H9 (cell line): ENCODE results near the gene DHFR2. TPM values are rescaled to one million over a fixed set of nuclear protein-coding genes. Genes with fewer than 3 reads are reported as not detected.

Experiments
- DNase-seq: peaks from one replicate; pipeline ENCODE4 v3.0.0-alpha.2; 2017
- H2AFZ ChIP-seq: one replicate; pipeline ENCODE4 v1.6.1; 2013; ENCODE audit warnings: mild to moderate bottlenecking, low read length, control low read depth, moderate library complexity
- H2AK5ac ChIP-seq: 2 replicates; pipeline ENCODE4 v1.6.1; 2013; ENCODE audit warnings: low read length, control low read depth, mixed read lengths; ENCODE audit not compliant: insufficient read length
- H2BK120ac ChIP-seq: one replicate; pipeline ENCODE4 v1.6.1; 2013; ENCODE audit warnings: low read depth, mild to moderate bottlenecking, low read length, control low read depth, inconsistent platforms; ENCODE audit not compliant: poor library complexity, severe bottlenecking
- H2BK12ac ChIP-seq: 2 replicates; pipeline ENCODE4 v1.6.1; 2013; ENCODE audit warnings: low read length, control low read depth, mixed read lengths, low read depth; ENCODE audit not compliant: insufficient read length
- H2BK15ac ChIP-seq: 2 replicates; pipeline ENCODE4 v1.6.1; 2013; ENCODE audit warnings: low read depth, low read length, control low read depth
- H2BK20ac ChIP-seq: one replicate; pipeline ENCODE4 v1.6.1; 2013; ENCODE audit warnings: low read depth, mild to moderate bottlenecking, low read length, control low read depth, inconsistent platforms; ENCODE audit not compliant: poor library complexity, severe bottlenecking
- H2BK5ac ChIP-seq: 2 replicates; pipeline ENCODE4 v1.6.1; 2013; ENCODE audit warnings: low read length, control low read depth, mixed read lengths; ENCODE audit not compliant: insufficient read length
- H3K14ac ChIP-seq: 2 replicates; pipeline ENCODE4 v1.6.1; 2013; ENCODE audit warnings: low read length, control low read depth; ENCODE audit not compliant: insufficient read depth
- H3K18ac ChIP-seq: 2 replicates; pipeline ENCODE4 v1.6.1; 2013; ENCODE audit warnings: low read depth, mild to moderate bottlenecking, mixed read lengths, low read length, control low read depth; ENCODE audit not compliant: insufficient read length
- H3K23ac ChIP-seq: 2 replicates; pipeline ENCODE4 v1.6.1; 2013; ENCODE audit warnings: low read length, control low read depth, mixed read lengths, low read depth; ENCODE audit not compliant: insufficient read length
- H3K23me2 ChIP-seq: 2 replicates; pipeline ENCODE4 v1.6.1; 2013; ENCODE audit warnings: low read depth, mild to moderate bottlenecking, mixed read lengths, low read length, control low read depth; ENCODE audit not compliant: insufficient read length, poor library complexity, severe bottlenecking
- H3K27ac ChIP-seq: 2 replicates; pipeline ENCODE4 v1.5.1; 2013; ENCODE audit warnings: low read length, control low read depth, mixed read lengths, low read depth; ENCODE audit not compliant: insufficient read length
- H3K27me3 ChIP-seq: 2 replicates; pipeline ENCODE4 v1.6.1; 2013; ENCODE audit warnings: low read length, control low read depth, inconsistent platforms; ENCODE audit not compliant: insufficient read depth
- H3K4ac ChIP-seq: 2 replicates; pipeline ENCODE4 v1.6.1; 2013; ENCODE audit warnings: low read depth, mild to moderate bottlenecking, control low read depth, inconsistent platforms, low read length, moderate library complexity
- H3K4me1 ChIP-seq: 2 replicates; pipeline ENCODE4 v1.6.1; 2013; ENCODE audit warnings: low read length, control low read depth, inconsistent platforms; ENCODE audit not compliant: insufficient read depth
- H3K4me2 ChIP-seq: 2 replicates; pipeline ENCODE4 v1.6.1; 2013; ENCODE audit warnings: low read length, control low read depth, mixed read lengths; ENCODE audit not compliant: insufficient read length, insufficient read depth
- H3K56ac ChIP-seq: 2 replicates; pipeline ENCODE4 v1.6.1; 2013; ENCODE audit warnings: low read depth, mild to moderate bottlenecking, mixed read lengths, low read length, control low read depth; ENCODE audit not compliant: insufficient read length
- H3K79me1 ChIP-seq: 2 replicates; pipeline ENCODE4 v1.6.1; 2013; ENCODE audit warnings: low read depth, mild to moderate bottlenecking, moderate library complexity, low read length, control low read depth, inconsistent platforms; ENCODE audit not compliant: insufficient read depth, poor library complexity, severe bottlenecking
- H3K79me2 ChIP-seq: 2 replicates; pipeline ENCODE4 v1.6.1; 2013; ENCODE audit warnings: low read length, control low read depth, inconsistent platforms; ENCODE audit not compliant: insufficient read depth
- H3K9ac ChIP-seq: 2 replicates; pipeline ENCODE4 v1.6.1; 2013; ENCODE audit warnings: low read length, control low read depth, mixed read lengths; ENCODE audit not compliant: insufficient read length; ENCODE audit errors: extremely low read depth
- H3K9me3 ChIP-seq: one replicate; pipeline ENCODE4 v1.6.1; 2013; ENCODE audit warnings: low read depth, low read length, inconsistent platforms; ENCODE audit not compliant: control insufficient read depth
- H3T11ph ChIP-seq: one replicate; pipeline ENCODE4 v1.6.1; 2013; ENCODE audit warnings: mild to moderate bottlenecking, low read length, control low read depth, inconsistent platforms
- H4K20me1 ChIP-seq: one replicate; pipeline ENCODE4 v1.6.1; 2013; ENCODE audit not compliant: control insufficient read depth, insufficient read length, insufficient read depth
- H4K5ac ChIP-seq: 2 replicates; pipeline ENCODE4 v1.6.1; 2013; ENCODE audit warnings: low read depth, mild to moderate bottlenecking, mixed read lengths, low read length, control low read depth; ENCODE audit not compliant: insufficient read length
- H4K8ac ChIP-seq: replicated peaks from 2 replicates; pipeline ENCODE4 v1.6.1; 2013; ENCODE audit warnings: low read length, control low read depth, mixed read lengths, low read depth; ENCODE audit not compliant: insufficient read length
- H4K91ac ChIP-seq: 2 replicates; pipeline ENCODE4 v1.6.1; 2013; ENCODE audit warnings: low read depth, mild to moderate bottlenecking, moderate library complexity, mixed read lengths, low read length, control low read depth; ENCODE audit not compliant: insufficient read length
- H3K27ac Mint-ChIP-seq, 3 experiments: 2 replicates in 2 of 3; 3 replicates in 1 of 3; pipeline ENCODE4 v1.8.0; 2020 to 2021; ENCODE audit warnings: mixed read lengths in 3 of 3, mild to moderate bottlenecking in 1 of 3, moderate library complexity in 1 of 3
- H3K27me3 Mint-ChIP-seq: 2 replicates; pipeline ENCODE4 v1.8.0; 2021; ENCODE audit warnings: low read depth, mild to moderate bottlenecking, moderate library complexity, mixed read lengths
- H3K36me3 Mint-ChIP-seq, 3 experiments: 2 replicates in 2 of 3; 3 replicates in 1 of 3; pipeline ENCODE4 v1.8.0; 2020 to 2021; ENCODE audit warnings: low read depth in 3 of 3, mixed read lengths in 3 of 3; ENCODE audit not compliant: insufficient read depth in 1 of 3
- H3K4me1 Mint-ChIP-seq, 2 experiments: 2 replicates each; pipeline ENCODE4 v1.8.0; 2020; ENCODE audit warnings: mixed read lengths in 2 of 2
- H3K4me3 Mint-ChIP-seq, 2 experiments: 2 replicates in 1 of 2; 3 replicates in 1 of 2; pipeline ENCODE4 v1.8.0; 2020 to 2021; ENCODE audit warnings: mild to moderate bottlenecking in 2 of 2, mixed read lengths in 2 of 2, moderate library complexity in 1 of 2
- H3K9me3 Mint-ChIP-seq, 2 experiments: 2 replicates in 1 of 2; 3 replicates in 1 of 2; pipeline ENCODE4 v1.8.0; 2020; ENCODE audit warnings: mild to moderate bottlenecking in 2 of 2, mixed read lengths in 2 of 2, moderate library complexity in 1 of 2
- WGBS: extraction: QIAGEN DNeasy Blood & Tissue Kit; methylation state at CpG from one replicate; pipeline ENCODE4 v1.1.7; 2013; ENCODE audit warnings: missing lambda C conversion rate, low lambda C conversion rate, mixed read lengths; ENCODE audit not compliant: insufficient read length; ENCODE audit errors: extremely low coverage; 5-methylcytosine and 5-hydroxymethylcytosine counted together
- total RNA-seq: library from RNA; stranded (reverse); gene quantifications from 2 replicates; pipeline ENCODE4 v1.2.1, GENCODE V29; 2021
- TF ChIP-seq, protein P1 (sequence below): fragments of 200-600 bp; sonication (generic); conservative IDR thresholded peaks from 3 replicates; pipeline ENCODE4 v1.8.0; 2021; ENCODE audit warnings: antibody characterized with exemption, mild to moderate bottlenecking

DHFR2 gene
- total RNA-seq, 1 experiment from 2014 or later, result 1.6 TPM

DNA sequence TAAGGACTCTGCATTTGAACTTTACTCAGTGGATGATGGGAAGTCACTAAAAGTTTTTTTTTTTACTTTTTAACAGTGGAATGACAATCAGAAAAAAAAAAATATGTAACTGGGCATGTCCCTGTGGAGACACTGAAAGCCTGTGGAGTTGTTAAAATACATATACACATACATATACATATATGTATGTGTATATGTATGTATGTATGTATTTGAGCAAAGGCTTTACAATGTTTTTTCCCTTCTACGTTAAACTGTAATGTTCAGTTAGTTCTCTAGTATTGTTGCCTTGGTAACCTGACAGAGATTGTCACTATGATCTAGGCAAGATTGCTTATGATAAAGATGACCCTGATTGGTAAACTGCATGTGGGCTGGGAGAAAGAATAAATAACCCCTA, 30.4 kb upstream of the DHFR2 start:
- H3K36me3 Mint-ChIP-seq, result peaks cover 0 to 16% (median 10%) of the 10 kb centered on the region in 3 experiments; a peak in 4 of 7 replicates
- no peak overlapping the region for H3K23ac ChIP-seq
- H2BK12ac ChIP-seq, result no peak overlapping the region
- H4K20me1 ChIP-seq, result no peaks in the 10 kb centered on the region
- H4K91ac ChIP-seq, result no peak overlapping the region
- no peak overlapping the region for H2BK120ac ChIP-seq
- no peak overlapping the region for H3K27ac ChIP-seq
- H2AFZ ChIP-seq, result no peak overlapping the region
- H3K18ac ChIP-seq, result no peak overlapping the region
- H3K9ac ChIP-seq, result no peak overlapping the region
- no peak overlapping the region for H3K56ac ChIP-seq
- H3K79me1 ChIP-seq, result no peaks in the 10 kb centered on the region
- WGBS, result no CpG with 5 or more reads among the region's 1 CpG
- H4K5ac ChIP-seq, result no peak overlapping the region
- no peak overlapping the region for H3K14ac ChIP-seq
- H3K4me3 Mint-ChIP-seq, result no peak overlapping the region
- no peak overlapping the region for H2BK20ac ChIP-seq
- H3T11ph ChIP-seq, result no peak overlapping the region
- H3K9me3 ChIP-seq, result no peaks in the 10 kb centered on the region
- H2BK5ac ChIP-seq, result no peak overlapping the region
- H3K4ac ChIP-seq, result no peak overlapping the region
- H3K4me2 ChIP-seq, result no peak overlapping the region
- no peaks in the 10 kb centered on the region for H3K79me2 ChIP-seq
- H3K4me1 Mint-ChIP-seq, result no peaks in the 10 kb centered on the region
- no peaks in the 10 kb centered on the region for H3K9me3 Mint-ChIP-seq
- no peaks in the 10 kb centered on the region for H3K4me1 ChIP-seq
- no peak overlapping the region for H3K27ac Mint-ChIP-seq
- H3K27me3 ChIP-seq, result no peaks in the 10 kb centered on the region
- H4K8ac ChIP-seq, result no peak overlapping the region
- H3K27me3 Mint-ChIP-seq, result no peaks in the 10 kb centered on the region
- H2AK5ac ChIP-seq, result no peak overlapping the region
- no peak for DNase-seq
- H2BK15ac ChIP-seq, result no peak overlapping the region
- H3K23me2 ChIP-seq, result no peaks in the 10 kb centered on the region
- TF ChIP-seq, protein P1, sequence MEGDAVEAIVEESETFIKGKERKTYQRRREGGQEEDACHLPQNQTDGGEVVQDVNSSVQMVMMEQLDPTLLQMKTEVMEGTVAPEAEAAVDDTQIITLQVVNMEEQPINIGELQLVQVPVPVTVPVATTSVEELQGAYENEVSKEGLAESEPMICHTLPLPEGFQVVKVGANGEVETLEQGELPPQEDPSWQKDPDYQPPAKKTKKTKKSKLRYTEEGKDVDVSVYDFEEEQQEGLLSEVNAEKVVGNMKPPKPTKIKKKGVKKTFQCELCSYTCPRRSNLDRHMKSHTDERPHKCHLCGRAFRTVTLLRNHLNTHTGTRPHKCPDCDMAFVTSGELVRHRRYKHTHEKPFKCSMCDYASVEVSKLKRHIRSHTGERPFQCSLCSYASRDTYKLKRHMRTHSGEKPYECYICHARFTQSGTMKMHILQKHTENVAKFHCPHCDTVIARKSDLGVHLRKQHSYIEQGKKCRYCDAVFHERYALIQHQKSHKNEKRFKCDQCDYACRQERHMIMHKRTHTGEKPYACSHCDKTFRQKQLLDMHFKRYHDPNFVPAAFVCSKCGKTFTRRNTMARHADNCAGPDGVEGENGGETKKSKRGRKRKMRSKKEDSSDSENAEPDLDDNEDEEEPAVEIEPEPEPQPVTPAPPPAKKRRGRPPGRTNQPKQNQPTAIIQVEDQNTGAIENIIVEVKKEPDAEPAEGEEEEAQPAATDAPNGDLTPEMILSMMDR, result no peak
